ENCODE measurements around the gene DOCK6.
A peak's percentile ranks its signal among the peaks of the same experiment; 100 is the strongest.

Gene DOCK6

DNA sequence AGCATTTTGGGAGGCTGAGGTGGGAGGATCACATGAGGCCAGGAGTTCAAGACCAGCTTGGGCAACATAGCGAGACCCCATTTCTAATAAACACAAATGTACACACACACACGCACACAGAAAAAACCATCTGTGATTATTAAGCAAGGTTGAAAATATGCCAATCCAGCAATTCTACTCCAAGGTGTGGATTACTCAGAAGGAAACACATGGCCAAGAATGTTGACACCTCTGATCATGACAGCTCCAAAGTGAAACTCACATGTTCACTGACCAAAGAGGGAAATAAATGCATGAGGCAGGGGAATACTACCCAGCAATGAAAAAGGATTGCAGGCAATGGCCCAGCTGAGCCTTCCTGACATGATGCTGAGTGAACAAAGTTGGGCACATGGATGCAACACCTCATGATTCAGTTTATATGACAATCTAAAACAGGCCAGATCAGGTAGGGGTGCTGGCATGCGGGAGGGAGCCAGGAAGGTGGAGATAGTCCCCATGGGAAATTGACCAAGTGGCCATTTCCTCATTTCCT, 4.4 kb downstream of the DOCK6 start:
- in situ Hi-C loops (cut with MboI; ENCODE audit: low sequenced_read_pairs, unreplicated experiment), result no loop called here
- TF ChIP-seq, protein P1, sequence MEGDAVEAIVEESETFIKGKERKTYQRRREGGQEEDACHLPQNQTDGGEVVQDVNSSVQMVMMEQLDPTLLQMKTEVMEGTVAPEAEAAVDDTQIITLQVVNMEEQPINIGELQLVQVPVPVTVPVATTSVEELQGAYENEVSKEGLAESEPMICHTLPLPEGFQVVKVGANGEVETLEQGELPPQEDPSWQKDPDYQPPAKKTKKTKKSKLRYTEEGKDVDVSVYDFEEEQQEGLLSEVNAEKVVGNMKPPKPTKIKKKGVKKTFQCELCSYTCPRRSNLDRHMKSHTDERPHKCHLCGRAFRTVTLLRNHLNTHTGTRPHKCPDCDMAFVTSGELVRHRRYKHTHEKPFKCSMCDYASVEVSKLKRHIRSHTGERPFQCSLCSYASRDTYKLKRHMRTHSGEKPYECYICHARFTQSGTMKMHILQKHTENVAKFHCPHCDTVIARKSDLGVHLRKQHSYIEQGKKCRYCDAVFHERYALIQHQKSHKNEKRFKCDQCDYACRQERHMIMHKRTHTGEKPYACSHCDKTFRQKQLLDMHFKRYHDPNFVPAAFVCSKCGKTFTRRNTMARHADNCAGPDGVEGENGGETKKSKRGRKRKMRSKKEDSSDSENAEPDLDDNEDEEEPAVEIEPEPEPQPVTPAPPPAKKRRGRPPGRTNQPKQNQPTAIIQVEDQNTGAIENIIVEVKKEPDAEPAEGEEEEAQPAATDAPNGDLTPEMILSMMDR (IDR thresholded peaks at IDR 0.05; ENCODE audit: borderline replicate concordance, control extremely low read depth, extremely low read depth, insufficient read depth, missing control alignments), result no peak
- no peak for DNase-seq (ENCODE audit: low spot score)

DNA sequence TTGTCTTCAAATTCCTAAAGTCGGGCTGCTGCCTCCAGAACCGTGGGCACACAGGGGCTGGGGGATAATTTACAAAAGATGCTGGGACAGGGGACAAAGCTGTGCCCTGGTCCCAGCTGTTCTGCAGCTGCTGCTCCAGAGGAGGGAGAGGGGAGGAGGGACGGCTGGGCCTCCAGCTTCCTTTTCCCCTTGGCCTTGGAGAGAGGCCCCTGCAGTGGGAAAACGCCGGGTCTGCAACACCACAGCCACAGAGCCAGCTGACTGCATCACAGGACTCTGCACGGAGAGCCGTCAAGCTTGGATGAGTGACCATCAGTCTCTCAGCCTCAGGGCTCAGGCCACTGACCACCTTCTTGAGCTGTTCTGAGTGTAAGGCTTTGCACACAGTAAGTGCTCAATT, 6.1 kb downstream of the DOCK6 start:
- TF ChIP-seq, protein P1 (IDR thresholded peaks at IDR 0.05; ENCODE audit: borderline replicate concordance, control extremely low read depth, extremely low read depth, insufficient read depth, missing control alignments), result no peak
- in situ Hi-C loops (cut with MboI; ENCODE audit: low sequenced_read_pairs, unreplicated experiment), result no loop called here
- DNase-seq (ENCODE audit: low spot score), result no peak

DNA sequence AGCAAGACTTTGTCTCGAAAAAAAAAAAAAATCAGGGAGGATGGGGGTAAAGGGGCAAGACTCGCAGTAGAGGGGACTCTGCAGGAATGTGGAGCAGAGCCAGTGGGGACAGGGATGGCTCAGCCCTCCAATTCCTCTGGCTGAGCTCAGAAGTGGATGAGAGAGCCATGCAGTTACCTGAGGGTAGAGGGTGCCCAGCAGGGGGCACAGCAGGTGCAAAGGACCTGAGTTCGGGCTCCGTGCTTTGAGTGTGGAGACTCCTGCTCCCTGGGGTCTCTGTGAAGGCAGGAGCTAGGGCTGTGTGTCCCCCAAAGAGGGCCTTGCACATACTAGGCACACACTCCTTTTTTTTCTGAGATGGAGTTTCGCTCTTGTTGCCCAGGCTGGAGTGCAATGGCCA, 7.7 kb downstream of the DOCK6 start:
- in situ Hi-C loops (cut with MboI; ENCODE audit: low sequenced_read_pairs, unreplicated experiment), result no loop called here
- DNase-seq (ENCODE audit: low spot score), result no peak
- TF ChIP-seq, protein P1 (IDR thresholded peaks at IDR 0.05; ENCODE audit: borderline replicate concordance, control extremely low read depth, extremely low read depth, insufficient read depth, missing control alignments), result peak; percentile 12

DNA sequence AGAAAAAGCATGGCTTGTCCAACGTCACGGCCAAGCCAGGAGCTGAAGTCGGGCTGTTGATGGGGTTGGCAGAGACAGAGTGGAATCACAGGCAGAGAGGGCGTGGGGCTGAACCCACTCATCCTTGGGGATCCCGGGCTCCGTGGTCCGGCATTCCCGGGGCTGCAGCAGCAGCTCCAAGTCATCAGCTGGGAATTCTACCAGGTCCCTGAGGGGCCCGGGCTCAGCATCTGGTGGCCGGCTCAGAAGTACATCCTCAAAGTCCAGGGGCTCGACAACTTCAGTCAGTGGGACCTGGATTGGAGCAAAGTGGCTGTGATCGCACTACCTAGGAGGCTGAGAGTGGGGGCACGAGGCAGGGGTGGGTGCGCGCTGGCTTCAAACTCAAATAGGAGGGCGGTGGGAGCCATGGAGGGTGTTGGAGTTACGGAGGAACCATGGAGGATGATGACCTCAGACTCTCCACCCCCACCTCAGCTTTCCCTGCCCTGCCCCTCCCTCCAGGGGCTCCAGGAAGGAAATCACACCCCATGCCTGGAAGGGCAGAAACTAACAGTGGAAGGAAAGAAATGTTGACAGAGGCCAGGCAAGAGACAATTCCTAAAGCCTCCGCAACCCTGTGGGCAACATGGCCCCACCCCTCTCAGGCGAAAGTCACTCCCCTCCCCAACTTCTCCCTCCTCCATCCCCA, 9.5 kb downstream of the DOCK6 start:
- in situ Hi-C loops (cut with MboI; ENCODE audit: low sequenced_read_pairs, unreplicated experiment), result no loop called here
- no peak for DNase-seq (ENCODE audit: low spot score)

DNA sequence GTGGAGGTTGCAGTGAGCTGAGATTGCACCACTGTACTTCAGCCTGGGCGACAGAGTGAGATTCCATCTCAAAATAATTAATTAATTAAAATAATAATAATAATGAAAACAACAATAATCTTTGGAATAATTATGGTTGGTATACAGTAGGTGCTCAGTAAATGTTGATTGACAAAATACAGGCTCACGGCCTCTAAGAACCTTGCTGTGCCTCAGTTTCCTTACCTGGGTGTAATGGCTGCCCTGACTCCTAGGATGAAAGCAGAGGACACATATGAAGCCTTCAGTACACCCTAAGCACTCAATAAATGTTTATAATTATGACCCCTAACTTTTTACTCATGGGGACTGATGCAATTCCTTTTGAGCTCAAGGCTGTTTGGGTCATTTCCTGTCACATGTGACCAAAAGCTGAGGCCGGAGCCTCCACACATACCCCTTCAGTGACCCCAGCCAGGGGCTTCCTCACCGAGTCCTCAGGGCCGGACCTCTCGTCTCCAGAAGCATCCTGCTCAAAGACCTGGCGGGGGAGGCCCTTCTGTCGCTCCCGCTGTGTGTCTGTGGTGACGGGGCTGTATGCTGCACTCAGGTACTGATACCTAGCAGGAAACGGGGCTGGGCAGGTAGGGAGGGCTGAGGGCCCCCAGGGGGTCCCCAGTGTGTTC, 10.5 kb downstream of the DOCK6 start:
- TF ChIP-seq, protein P1 (IDR thresholded peaks at IDR 0.05; ENCODE audit: borderline replicate concordance, control extremely low read depth, extremely low read depth, insufficient read depth, missing control alignments), result no peak
- in situ Hi-C loops (cut with MboI; ENCODE audit: low sequenced_read_pairs, unreplicated experiment), result no loop called here
- no peak for DNase-seq (ENCODE audit: low spot score)

More for the DNA sequence above, 9.5 kb downstream of the DOCK6 start:
- TF ChIP-seq, protein P1 (IDR thresholded peaks at IDR 0.05; ENCODE audit: borderline replicate concordance, control extremely low read depth, extremely low read depth, insufficient read depth, missing control alignments), result no peak

DNA sequence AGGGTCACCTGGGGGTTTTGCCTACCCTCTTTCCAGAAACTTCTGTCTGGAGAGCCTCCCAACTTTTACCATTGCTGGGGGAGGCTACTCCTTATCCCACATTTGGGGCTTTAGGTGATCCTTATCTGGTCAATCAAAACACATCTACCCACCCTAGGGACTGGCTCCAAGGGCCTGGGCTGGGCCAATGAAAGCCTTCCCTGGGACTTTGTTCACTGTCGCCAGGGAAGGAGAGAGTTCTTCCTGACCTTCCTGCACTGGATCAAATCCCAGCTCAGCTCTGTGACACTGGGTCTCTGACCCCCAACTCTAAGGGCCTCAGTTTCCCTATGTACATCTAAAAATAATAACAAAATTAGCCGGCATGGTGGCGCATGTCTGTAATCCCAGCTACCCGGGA, 11.1 kb downstream of the DOCK6 start:
- DNase-seq (ENCODE audit: low spot score), result no peak
- in situ Hi-C loops (cut with MboI; ENCODE audit: low sequenced_read_pairs, unreplicated experiment), result no loop called here
- TF ChIP-seq, protein P1 (IDR thresholded peaks at IDR 0.05; ENCODE audit: borderline replicate concordance, control extremely low read depth, extremely low read depth, insufficient read depth, missing control alignments), result no peak
